UCSD-AML1 (cell line): ENCODE measurements around the gene STPG4.
"Not testable (repeated sequence)": the region's sequence is repeated elsewhere in the genome, so short reads cannot be mapped to it uniquely, and the experiment has no call there.

Source experiments
- DNase-seq: peaks from one replicate; lab custom pipeline; 2025; ENCODE audit not compliant: unreplicated experiment; lab: John Stamatoyannopoulos, UW

Gene STPG4

GRCh38 chr2:47173986-47174732, 19.1 kb upstream of the STPG4 start:
- DNase-seq: no peak

DNA sequence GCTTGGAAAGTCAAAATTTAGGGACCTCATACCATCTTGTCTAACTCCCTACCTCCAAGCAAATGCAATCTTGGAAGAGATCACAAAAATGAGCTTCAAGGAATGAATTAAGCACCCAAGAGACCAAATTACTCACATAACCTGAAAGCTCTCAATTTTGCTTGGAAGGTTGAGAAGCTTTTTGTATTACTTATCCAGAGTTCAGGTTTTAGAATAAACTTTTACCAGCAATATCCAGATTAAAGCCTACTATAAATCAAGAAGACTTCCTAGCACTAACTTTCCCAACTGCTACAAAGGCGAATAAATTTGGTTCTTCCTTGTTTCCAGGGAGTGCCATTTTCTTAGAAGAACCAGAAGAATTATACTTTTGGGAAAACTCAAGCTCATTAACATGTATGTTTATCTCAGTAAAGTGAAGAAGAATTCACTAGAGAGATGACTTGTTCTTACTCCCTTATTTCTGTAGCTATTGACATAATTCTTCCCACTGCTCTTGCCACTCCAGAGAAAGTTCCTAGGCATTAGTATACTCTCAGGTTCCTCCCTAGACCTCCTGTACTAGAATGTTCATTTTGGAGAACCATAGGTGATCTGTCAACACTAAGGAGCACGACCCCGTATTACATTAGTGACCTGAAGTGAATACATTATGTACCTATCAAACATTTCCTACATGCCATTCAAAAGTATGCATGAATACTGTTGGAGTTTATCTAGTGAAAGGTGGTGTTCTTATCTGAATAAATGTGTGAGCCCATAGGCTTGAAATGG, 18.0 kb upstream of the STPG4 start:
- DNase-seq: no peak

- no peak for DNase-seq
Observed at GRCh38 chr2:47172156-47172921, 17.2 kb upstream of the STPG4 start.

DNA sequence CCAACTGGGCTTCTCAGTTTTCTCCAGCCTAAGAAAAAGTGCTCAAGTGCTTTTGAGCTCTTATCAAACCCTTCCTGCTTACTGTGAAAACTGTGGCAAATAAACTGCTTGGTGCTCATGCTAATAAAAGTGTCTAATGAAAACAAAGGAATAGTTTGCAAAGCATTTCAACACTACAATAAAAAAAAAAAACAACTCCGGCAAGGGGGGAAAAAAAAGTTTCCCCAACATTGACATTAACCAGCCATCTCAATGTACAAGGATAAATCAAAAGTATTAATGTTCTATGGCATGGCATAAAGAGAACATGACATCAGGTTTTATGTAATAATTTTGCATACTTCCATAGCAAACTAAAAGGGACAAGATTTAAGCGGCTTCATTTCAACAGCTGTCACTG, 14.7 kb upstream of the STPG4 start:
- no peak for DNase-seq

- DNase-seq: not testable (repeated sequence)
Observed at GRCh38 chr2:47168895-47169294, 13.8 kb upstream of the STPG4 start.

DNA sequence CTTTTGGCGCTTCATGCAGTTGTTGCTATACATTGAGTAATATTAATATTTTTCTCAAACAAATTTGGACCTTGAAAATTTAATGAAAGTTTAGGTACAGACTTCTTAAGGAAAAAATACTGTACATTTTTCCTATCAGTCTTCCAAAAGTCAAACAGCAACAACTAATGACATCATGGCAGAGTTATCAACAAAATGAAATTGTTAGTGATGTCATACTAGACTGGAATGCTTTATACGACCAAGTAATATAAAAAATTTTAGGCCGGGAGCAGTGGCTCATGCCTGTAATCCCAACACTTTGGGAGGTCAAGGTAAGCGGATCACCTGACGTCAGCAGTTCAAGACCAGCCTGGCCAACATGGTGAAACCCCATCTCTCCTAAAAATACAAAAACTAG, 12.0 kb upstream of the STPG4 start:
- DNase-seq: no peak

- DNase-seq: no peak
Observed at GRCh38 chr2:47165001-47165555, 10.0 kb upstream of the STPG4 start.

DNA sequence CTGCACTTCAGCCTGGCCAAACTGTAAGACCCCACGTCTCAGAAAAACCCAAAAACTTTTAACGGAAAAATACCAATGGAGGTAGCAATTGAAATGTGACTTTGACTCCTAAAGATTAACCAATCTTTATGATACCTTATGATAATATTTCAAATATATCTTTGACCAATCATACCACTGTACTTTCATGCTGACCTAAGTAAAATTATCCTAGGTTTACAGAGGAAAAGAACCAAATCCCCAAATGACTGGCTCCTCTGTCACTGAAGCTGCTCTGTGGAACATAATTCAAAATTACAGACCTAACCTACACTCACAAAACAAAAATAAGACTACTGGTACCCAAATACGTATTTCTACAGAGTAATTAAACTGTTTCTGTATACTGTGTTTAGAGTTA, 7.7 kb upstream of the STPG4 start:
- no peak for DNase-seq

GRCh38 chr2:47161475-47161874, 6.4 kb upstream of the STPG4 start:
- no peak for DNase-seq

DNA sequence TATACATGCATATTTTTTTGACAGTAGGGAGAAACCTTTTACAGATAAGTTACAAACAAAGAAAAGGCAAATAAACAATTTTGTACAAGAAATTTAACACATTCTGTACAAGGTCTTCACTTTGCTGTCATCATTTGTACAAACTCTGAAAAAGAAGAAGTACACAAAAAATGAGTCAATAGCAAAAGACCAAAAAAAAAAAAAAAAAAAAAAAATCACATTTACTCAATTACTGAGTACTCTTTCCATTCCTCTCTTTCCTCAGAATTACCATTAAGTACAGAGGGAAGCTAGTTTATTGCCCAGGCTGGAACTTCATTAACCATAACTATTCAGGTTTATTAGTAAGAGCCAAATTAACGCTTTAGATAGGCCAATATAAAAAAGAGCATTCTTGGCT, 5.6 kb upstream of the STPG4 start:
- DNase-seq: no peak

DNA sequence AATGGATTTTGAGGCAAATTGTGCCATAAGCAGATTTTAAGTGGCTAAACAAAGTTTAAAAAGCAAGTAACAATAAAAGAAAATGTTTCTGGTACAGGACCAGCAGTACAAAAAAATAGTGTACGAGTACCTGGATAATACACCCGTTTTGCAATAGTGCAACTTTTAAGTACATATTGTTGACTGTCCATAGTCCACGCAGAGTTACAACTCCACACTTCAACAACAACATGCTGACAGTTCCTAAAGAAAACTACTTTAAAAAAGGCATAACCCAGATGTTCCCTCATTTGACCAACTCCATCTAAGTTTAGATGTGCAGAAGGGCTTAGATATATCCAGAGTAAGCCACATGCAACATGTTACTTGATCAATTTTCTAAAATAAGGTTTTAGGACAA, 5.1 kb upstream of the STPG4 start:
- no peak for DNase-seq

DNA sequence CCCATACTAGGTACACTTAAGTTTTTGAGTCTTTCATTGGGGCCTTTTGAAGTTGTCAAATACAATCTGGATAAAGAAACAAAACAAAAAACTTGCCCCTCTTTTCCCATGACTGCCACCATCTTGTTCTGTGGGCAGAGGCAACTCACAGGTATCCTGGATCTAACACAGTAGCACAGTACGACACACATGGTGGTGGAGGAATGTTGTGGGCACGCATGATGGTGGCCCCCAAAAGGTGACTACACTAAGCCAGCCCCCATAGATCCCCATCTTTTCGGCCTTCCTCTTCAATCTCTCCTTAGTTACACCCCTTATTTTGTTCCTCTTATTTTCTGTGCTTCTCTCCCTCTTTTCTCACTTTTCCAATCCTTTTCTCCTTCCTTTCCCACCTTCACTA, 4.5 kb upstream of the STPG4 start:
- DNase-seq: no peak

DNA sequence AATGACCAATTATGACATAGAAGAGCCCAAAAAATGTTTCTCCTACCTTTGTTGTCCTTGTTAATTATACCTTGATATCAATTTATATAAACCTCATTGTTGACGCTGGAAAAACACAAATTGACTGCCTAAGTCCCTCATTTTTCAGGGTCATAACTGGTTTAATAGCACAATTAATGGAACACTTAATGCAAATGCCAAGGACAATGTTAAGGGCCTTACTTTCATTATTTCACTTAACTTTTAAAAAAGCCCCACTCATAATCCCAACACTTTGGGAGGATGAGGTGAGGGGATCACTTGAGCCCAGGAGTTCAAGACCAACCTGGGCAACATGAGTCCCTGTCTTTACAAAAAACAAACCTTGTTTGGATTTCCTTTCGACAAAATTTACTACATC, 3.5 kb upstream of the STPG4 start:
- no peak for DNase-seq

GRCh38 chr2:47152803-47153202, 2.3 kb downstream of the STPG4 start:
- DNase-seq: no peak

GRCh38 chr2:47150175-47150574, 4.9 kb downstream of the STPG4 start:
- no peak for DNase-seq

DNA sequence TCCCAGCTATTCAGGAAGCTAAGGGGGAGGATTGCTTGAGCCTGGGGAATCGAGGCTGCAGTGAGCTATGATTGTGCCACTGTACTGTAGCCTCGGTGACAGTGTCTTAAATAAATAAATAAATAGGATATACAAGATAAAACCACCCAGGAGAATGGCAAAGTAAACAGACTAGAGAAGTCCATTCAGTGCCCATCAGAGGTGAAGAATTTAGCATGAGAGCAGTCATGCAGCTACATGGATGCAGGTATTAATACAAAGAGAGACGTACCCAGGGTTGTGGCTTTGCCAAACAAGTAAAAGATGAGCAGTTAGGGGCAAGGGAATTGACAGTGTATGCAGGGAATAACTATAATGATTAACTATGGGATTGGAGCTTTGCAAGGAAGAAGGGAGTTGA, 8.1 kb downstream of the STPG4 start:
- no peak for DNase-seq

DNA sequence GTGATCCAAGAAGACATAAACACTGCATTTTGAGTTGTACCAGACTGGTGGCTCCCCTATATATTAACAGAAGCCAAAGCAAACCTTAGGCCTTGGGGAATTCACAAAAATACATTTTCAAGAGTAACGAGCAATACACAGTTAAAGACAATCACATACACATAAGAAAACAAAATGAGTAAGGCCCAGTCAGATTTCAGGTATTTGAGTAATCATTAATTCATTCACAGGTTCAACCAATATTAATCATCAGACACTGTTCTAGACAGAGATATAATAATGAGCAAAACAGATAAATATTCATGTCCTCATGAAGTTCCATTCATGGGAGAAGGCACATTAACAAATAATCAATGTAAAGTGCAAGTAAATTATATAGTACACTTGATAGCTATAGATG, 9.6 kb downstream of the STPG4 start:
- DNase-seq: no peak

DNA sequence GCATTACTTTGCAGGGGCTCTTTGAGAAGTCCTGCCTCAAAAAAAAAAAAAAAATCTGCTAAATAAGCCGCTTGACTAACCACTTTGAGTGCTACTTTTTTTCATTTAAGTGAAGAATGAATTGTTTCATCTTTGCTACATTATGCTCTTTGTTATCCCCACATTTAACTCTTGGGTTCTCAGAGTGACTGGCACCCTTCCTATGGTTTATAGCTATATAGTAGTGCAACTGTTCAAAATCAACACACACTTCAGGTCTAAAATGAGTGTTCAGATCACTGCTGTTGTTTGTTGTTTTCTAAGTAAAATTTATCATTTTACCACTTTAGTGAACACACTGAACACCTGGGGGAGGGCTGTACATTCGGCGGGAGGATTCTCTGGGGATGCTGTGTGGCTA, 13.6 kb downstream of the STPG4 start:
- DNase-seq: no peak

DNA sequence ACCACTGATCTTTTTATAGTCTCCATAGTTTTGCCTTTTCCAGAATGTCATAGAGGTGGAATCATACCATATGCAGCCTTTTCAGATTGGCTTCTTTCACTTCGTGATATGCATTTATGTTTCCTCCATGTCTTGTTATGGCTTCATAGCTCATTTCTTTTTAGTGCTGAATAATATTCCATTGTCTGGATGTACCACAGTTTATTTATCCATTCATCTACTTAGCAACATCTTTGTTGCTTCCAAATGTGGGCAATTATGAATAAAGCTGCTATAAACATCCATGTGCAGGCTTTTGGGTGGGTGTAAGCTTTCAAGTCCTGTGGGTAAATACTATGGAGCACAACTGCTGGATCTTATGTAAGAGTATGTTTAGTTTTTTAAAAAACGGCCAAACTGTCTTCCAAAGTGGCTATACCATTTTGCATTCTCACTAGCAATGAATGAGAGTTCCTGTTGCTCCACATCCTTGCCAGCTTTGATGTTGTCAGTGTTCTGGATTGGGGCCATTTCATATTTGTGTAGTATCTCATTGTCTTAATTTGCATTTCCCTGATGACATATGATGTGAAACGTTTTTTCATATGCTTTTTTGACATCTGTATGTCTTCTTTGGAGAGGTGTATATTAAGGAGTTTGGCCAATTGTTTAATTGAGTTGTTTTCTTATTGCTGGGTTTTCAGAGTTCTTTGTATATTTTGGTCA, 20.6 kb downstream of the STPG4 start:
- no peak for DNase-seq

DNA sequence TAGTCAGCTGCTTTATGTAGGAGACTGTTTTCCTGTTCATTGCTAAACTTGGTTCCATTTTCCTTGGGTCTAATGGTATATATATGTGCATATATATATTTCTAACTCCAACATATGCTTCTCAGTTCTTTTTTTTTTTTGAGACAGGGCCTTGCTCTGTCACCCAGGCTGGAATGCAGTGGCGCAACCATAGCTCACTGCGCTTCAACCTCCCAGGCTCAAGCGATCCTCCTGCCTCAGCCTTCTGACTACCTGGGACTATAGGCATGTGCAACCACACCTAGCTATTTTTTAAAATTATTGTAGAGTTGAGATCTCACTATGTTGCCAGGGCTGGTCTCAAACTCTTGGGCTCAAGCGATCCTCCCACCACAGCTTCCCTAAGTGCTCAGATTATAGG, 22.1 kb downstream of the STPG4 start:
- no peak for DNase-seq

GRCh38 chr2:47129191-47129706, 25.9 kb downstream of the STPG4 start:
- no peak for DNase-seq
